K562 (cell line): ENCODE data around the gene PLD1. TPM values are rescaled to one million over a fixed set of nuclear protein-coding genes. Genes with fewer than 3 reads are reported as not detected.

Experiments
- BHLHE40 ChIP-seq: IDR thresholded peaks from 2 replicates; pipeline ENCODE4 v1.6.1; 2011; ENCODE audit warnings: low read length, improper control_type of control experiment
- CBFA2T3 ChIP-seq: fragments of 450-650 bp; IDR thresholded peaks from 2 replicates; pipeline ENCODE4 v1.6.1; 2017
- CTCF ChIP-seq, 3 experiments: IDR thresholded peaks in 2 of 3; conservative IDR thresholded peaks in 1 of 3; 2 replicates each; pipeline ENCODE4 v1.5.1; 2011 to 2012; ENCODE audit warnings: low read length in 3 of 3, mild to moderate bottlenecking in 3 of 3, control low read depth in 2 of 3, improper control_type of control experiment in 1 of 3, inconsistent platforms in 1 of 3, low read depth in 1 of 3, mixed read lengths in 1 of 3, moderate library complexity in 1 of 3; ENCODE audit not compliant: insufficient read depth in 2 of 3
- HLTF ChIP-seq: fragments of 450-650 bp; IDR thresholded peaks from 2 replicates; pipeline ENCODE4 v1.6.1; 2016
- LCOR ChIP-seq: sonication (generic); formaldehyde crosslinking; IDR thresholded peaks from 2 replicates; pipeline ENCODE4 v1.8.0; 2022; ENCODE audit warnings: mild to moderate bottlenecking, missing genetic modification reagents
- MBD2 ChIP-seq: sonication (generic); IDR thresholded peaks from 2 replicates; pipeline ENCODE4 v1.6.1; 2016; ENCODE audit warnings: low read depth, borderline replicate concordance
- MNT ChIP-seq, 2 experiments: fragments of 450-650 bp; conservative IDR thresholded peaks; 2 replicates each; pipeline ENCODE4 v1.6.1; 2017; ENCODE audit warnings: mild to moderate bottlenecking in 2 of 2, moderate library complexity in 2 of 2
- SMAD4 ChIP-seq: fragments of 250-450 bp; sonication (Bioruptor Pico); conservative IDR thresholded peaks from 2 replicates; pipeline ENCODE4 v1.8.0; 2021; ENCODE audit warnings: inconsistent platforms, mild to moderate bottlenecking, moderate library complexity
- SMC3 ChIP-seq: conservative IDR thresholded peaks from 2 replicates; pipeline ENCODE4 v1.6.1; 2011; ENCODE audit warnings: low read depth, low read length, improper control_type of control experiment; ENCODE audit not compliant: insufficient read depth
- SOX6 ChIP-seq: fragments of 450-650 bp; IDR thresholded peaks from 2 replicates; pipeline ENCODE4 v1.6.1; 2014; ENCODE audit warnings: mild to moderate bottlenecking
- TEAD4 ChIP-seq, 2 experiments: sonication (generic) in 1 of 2; formaldehyde crosslinking in 1 of 2; IDR thresholded peaks; 2 replicates each; pipeline versions ENCODE4 v1.6.1 to v1.8.0; 2012 to 2022; ENCODE audit warnings: borderline replicate concordance in 1 of 2, inconsistent platforms in 1 of 2, low read length in 1 of 2, mild to moderate bottlenecking in 1 of 2, missing genetic modification reagents in 1 of 2
- ZBTB33 ChIP-seq: sonication (generic); formaldehyde crosslinking; IDR thresholded peaks from 2 replicates; pipeline ENCODE4 v1.8.1; 2023; ENCODE audit warnings: mild to moderate bottlenecking, missing genetic modification reagents
- ZNF551 ChIP-seq: fragments of 250-450 bp; sonication (Bioruptor Pico); IDR thresholded peaks from 2 replicates; pipeline ENCODE4 v1.5.0; 2021; ENCODE audit warnings: mild to moderate bottlenecking, moderate library complexity
- polyA plus RNA-seq, 8 experiments: library from polyadenylated mRNA; depleted of rRNA in 4 of 8; stranded (reverse) in 5 of 8; unstranded in 3 of 8; fragments of >200 nt; fragmentation: Nextera tagmentation in 2 of 8; fragmentation: Illumina TruSeq in 1 of 8; extraction: Ambion mirVana in 2 of 8; extraction: Trizol in 1 of 8; gene quantifications; 2 replicates each; pipeline versions ENCODE4 v1.2.1 to v1.2.3, GENCODE V29; 2011 to 2014; ENCODE audit warnings: inconsistent platforms in 1 of 8, missing spikeins in 1 of 8
- total RNA-seq, 7 experiments: library from RNA; depleted of rRNA in 6 of 7; stranded (reverse); fragments of >200 nt in 6 of 7; fragmentation: Illumina TruSeq in 2 of 7; extraction: Trizol in 2 of 7; gene quantifications; 2 replicates each; pipeline versions ENCODE4 v1.2.1 to v1.2.3, GENCODE V29; 2011 to 2021; ENCODE audit warnings: low replicate concordance in 1 of 7

The PLD1 gene
- total and polyA plus RNA-seq, 9 of the 15 experiments (the other 6 are each of a cell fraction or from before 2014, with no cell fraction given) = 8.4 to 26.1 (median 18.6) TPM

GRCh38 chr3:171829841-171830517, 19.7 kb upstream of the PLD1 start (continued):
- peak; percentile 65 for TF ChIP-seq SMC3
- TF ChIP-seq MBD2 = no peak
- TF ChIP-seq HLTF = no peak
- TF ChIP-seq CTCF (IDR thresholded peaks at IDR 0.05 in 2 of 3, conservative IDR thresholded peaks at IDR 0.05 in 1 of 3; ENCODE audit: insufficient read depth in 2 of 3, low read depth in 1 of 3, low read length in 3 of 3) = peak; percentile 71 to 83 (median 75)
- no peak for TF ChIP-seq ZNF551 (CRISPR knock-in tag)
- peak; percentile 47; the same call in 1 of the 2 replicates for TF ChIP-seq TEAD4 (IDR thresholded peaks at IDR 0.05; ENCODE audit: low read length)
- TF ChIP-seq TEAD4 (CRISPR knock-in tag; IDR thresholded peaks at IDR 0.05; ENCODE audit: borderline replicate concordance) = no peak
- 0 out of 2 replicates have a peak, but pooled peaks have one; percentile 12 for TF ChIP-seq BHLHE40
- TF ChIP-seq LCOR (CRISPR knock-in tag) = 0 out of 2 replicates have a peak, but pooled peaks have one; percentile 29
- TF ChIP-seq ZBTB33 (CRISPR knock-in tag) = 0 out of 2 replicates have a peak, but pooled peaks have one; percentile 19
- 0 out of 2 replicates have a peak, but pooled peaks have one; percentile 36 for TF ChIP-seq SMAD4
- TF ChIP-seq CBFA2T3 = peak; percentile 89
- peak in 1 of 2 experiments; percentile 51; a peak in 3 of 4 replicates for TF ChIP-seq MNT (conservative IDR thresholded peaks at IDR 0.05)
- 0 out of 2 replicates have a peak, but pooled peaks have one; percentile 17 for TF ChIP-seq SOX6
